Measurements from ENCODE around the gene RAB40C. TPM values are rescaled to one million over a fixed set of nuclear protein-coding genes. Genes with fewer than 3 reads are reported as not detected.

Gene RAB40C
- total RNA-seq, 1 experiment from 2014 or later, result 19.1 TPM

DNA sequence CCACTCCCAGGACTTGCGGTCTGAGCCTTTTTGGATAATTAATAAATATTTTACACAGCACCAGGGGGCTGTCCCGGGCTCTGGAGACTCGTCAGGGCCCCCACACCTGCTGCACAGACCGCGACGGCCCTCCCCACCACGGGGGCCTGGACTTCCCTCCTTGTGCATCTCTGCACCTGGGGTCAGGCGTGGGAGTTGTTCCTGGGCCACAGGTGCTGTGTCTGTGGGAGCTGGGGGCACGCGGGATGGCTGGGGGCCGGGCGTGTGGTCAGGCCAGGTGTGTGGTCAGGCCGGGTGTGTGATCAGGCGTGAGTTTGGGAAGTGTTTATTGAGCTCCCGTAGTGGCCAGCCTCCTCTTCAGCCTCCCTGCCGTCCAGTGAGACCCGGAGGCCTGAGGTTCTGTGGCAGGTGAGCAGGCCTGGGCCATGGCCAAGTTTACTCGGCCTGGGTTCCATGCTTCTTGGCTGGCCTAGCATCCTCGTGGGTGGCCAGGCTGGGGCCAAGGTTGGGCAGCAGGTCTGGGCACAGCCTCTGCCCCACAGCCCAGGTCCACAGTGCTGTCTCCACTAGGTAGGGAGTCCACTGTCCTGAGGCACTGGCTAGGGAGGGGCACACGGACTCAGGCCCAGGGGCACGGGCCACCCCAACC is 88.5 kb downstream of the RAB40C start:
- no peak overlapping the region for H3K27ac Mint-ChIP-seq (ENCODE audit: unreplicated experiment)
- POLR2A ChIA-PET, result interaction anchor here (0.9 kb wide), 1 partner anchor 17 kb away, joined by 5 read pairs; no protein-coding TSS in a partner anchor
- peaks cover 54% of the 10 kb centered on the region for H3K36me3 Mint-ChIP-seq (ENCODE audit: insufficient read depth, unreplicated experiment)
- H3K4me1 Mint-ChIP-seq (ENCODE audit: low read depth, unreplicated experiment), result no peaks in the 10 kb centered on the region
- BruUV-seq (replicated peaks), result no TSS peak
- no peaks in the 10 kb centered on the region for H3K27me3 Mint-ChIP-seq (ENCODE audit: insufficient read depth, unreplicated experiment)
- H3K4me3 Mint-ChIP-seq (ENCODE audit: unreplicated experiment), result no peak overlapping the region
- Histone ChIP-seq H3K9me3 (no peaks in the 10 kb centered on the region), H3K4me1 (peaks cover 29% of the 10 kb centered on the region), H3K36me3 (ENCODE audit: control insufficient read depth, insufficient read depth, low read length) (peaks cover 4% of the 10 kb centered on the region; the same call in 1 of the 2 replicates), H3K27me3 (replicated peaks; ENCODE audit: control insufficient read depth, insufficient read depth, low read length) (no peaks in the 10 kb centered on the region), H3K4me3 (ENCODE audit: low read depth, low read length) (no peak overlapping the region)
- no peaks in the 10 kb centered on the region for H3K9me3 Mint-ChIP-seq (ENCODE audit: unreplicated experiment)
- intact Hi-C loops (cut with micrococcal nuclease; ENCODE audit: unreplicated experiment), result no loop called here
- DNase-seq, result no peak
- CTCF ChIA-PET, result no interaction called here
- TF ChIP-seq, protein P1, sequence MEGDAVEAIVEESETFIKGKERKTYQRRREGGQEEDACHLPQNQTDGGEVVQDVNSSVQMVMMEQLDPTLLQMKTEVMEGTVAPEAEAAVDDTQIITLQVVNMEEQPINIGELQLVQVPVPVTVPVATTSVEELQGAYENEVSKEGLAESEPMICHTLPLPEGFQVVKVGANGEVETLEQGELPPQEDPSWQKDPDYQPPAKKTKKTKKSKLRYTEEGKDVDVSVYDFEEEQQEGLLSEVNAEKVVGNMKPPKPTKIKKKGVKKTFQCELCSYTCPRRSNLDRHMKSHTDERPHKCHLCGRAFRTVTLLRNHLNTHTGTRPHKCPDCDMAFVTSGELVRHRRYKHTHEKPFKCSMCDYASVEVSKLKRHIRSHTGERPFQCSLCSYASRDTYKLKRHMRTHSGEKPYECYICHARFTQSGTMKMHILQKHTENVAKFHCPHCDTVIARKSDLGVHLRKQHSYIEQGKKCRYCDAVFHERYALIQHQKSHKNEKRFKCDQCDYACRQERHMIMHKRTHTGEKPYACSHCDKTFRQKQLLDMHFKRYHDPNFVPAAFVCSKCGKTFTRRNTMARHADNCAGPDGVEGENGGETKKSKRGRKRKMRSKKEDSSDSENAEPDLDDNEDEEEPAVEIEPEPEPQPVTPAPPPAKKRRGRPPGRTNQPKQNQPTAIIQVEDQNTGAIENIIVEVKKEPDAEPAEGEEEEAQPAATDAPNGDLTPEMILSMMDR (IDR thresholded peaks at IDR 0.05; ENCODE audit: insufficient read depth in 1 of 2, low read depth in 1 of 2, low read length in 1 of 2, severe bottlenecking in 1 of 2, unreplicated experiment in 1 of 2), result no peak

Small RNAs within 50 kb of the gene (microRNA-seq; reads per million reads assigned to microRNA genes)
- gene MIR3176, result 43.5 reads per million, percentile 65 among the genes with 10 or more reads in this experiment

Other genes with a start within 250 kb of the RAB40C start
- 29.7 and 34.5 TPM in 2 replicates for gene AXIN1, start 237.3 kb upstream of the RAB40C start, total RNA-seq (2022)
- 82.4 and 91.2 TPM in 2 replicates for gene MRPL28, start 219.5 kb upstream of the RAB40C start, total RNA-seq (2022)
- 85.5 and 87.1 TPM in 2 replicates for gene PGAP6, start 208.1 kb upstream of the RAB40C start, total RNA-seq (2022)
- 140 and 150 TPM in 2 replicates for gene NME4, start 192.9 kb upstream of the RAB40C start, total RNA-seq (2022)
- gene DECR2, start 188.2 kb upstream of the RAB40C start, total RNA-seq (2022), result 50.2 and 52.6 TPM in 2 replicates
- gene RAB11FIP3, start 164.4 kb upstream of the RAB40C start, total RNA-seq (2022), result 31.3 and 35.8 TPM in 2 replicates
- gene CAPN15, start 62.4 kb upstream of the RAB40C start, total RNA-seq (2022), result 85.3 and 87.9 TPM in 2 replicates
- 0.14 TPM in 1 of 2 replicates, not detected in the other for gene PRR35, start 29.7 kb upstream of the RAB40C start, total RNA-seq (2022)
- not detected in 2 replicates for gene NHLRC4, start 23.1 kb upstream of the RAB40C start, total RNA-seq (2022)
- 45.3 and 45.8 TPM in 2 replicates for gene PIGQ, start 20.1 kb upstream of the RAB40C start, total RNA-seq (2022)
- 0.39 and 0.54 TPM in 2 replicates for gene WFIKKN1, start 40.9 kb downstream of the RAB40C start, total RNA-seq (2022)
- gene METTL26, start 46.2 kb downstream of the RAB40C start, total RNA-seq (2022), result 67.1 and 67.4 TPM in 2 replicates
- gene MCRIP2, start 51.8 kb downstream of the RAB40C start, total RNA-seq (2022), result 33.0 and 40.7 TPM in 2 replicates
- 57.8 and 60.9 TPM in 2 replicates for gene WDR90, start 59.3 kb downstream of the RAB40C start, total RNA-seq (2022)
- gene RHOT2, start 78.1 kb downstream of the RAB40C start, total RNA-seq (2022), result 96.7 and 106 TPM in 2 replicates
- gene RHBDL1, start 85.6 kb downstream of the RAB40C start, total RNA-seq (2022), result 2.9 and 3.2 TPM in 2 replicates
- 77.8 and 86.6 TPM in 2 replicates for gene STUB1, start 90.3 kb downstream of the RAB40C start, total RNA-seq (2022)
- gene JMJD8, start 94.3 kb downstream of the RAB40C start, total RNA-seq (2022), result 46.7 and 52.4 TPM in 2 replicates
- 10.8 and 11.7 TPM in 2 replicates for gene WDR24, start 100.3 kb downstream of the RAB40C start, total RNA-seq (2022)
- gene FBXL16, start 115.7 kb downstream of the RAB40C start, total RNA-seq (2022), result 5.9 and 10.5 TPM in 2 replicates
- 20.0 and 23.4 TPM in 2 replicates for gene METRN, start 125.1 kb downstream of the RAB40C start, total RNA-seq (2022)
- 39.7 and 42.6 TPM in 2 replicates for gene ANTKMT, start 131.1 kb downstream of the RAB40C start, total RNA-seq (2022)
- 3.5 and 4.6 TPM in 2 replicates for gene CCDC78, start 136.4 kb downstream of the RAB40C start, total RNA-seq (2022)
- 6.8 and 9.7 TPM in 2 replicates for gene HAGHL, start 137.0 kb downstream of the RAB40C start, total RNA-seq (2022)
- gene CIAO3, start 150.9 kb downstream of the RAB40C start, total RNA-seq (2022), result 42.9 and 44.5 TPM in 2 replicates
- gene MSLN, start 170.7 kb downstream of the RAB40C start, total RNA-seq (2022), result 0.36 and 0.39 TPM in 2 replicates
- gene RPUSD1, start 198.3 kb downstream of the RAB40C start, total RNA-seq (2022), result 42.2 and 44.0 TPM in 2 replicates
- gene CHTF18, start 198.6 kb downstream of the RAB40C start, total RNA-seq (2022), result 97.6 and 102 TPM in 2 replicates
- gene GNG13, start 210.7 kb downstream of the RAB40C start, total RNA-seq (2022), result not detected in 2 replicates

All from Caco-2 (cell line).